ENCODE measurements around the gene UQCRHL.
"Not testable (repeated sequence)": the region's sequence is repeated elsewhere in the genome, so short reads cannot be mapped to it uniquely, and the experiment has no call there.

Gene UQCRHL

GRCh38 chr1:15807549-15807948, at the start of gene UQCRHL:
Gene UQCRHL, minus strand, starts transcription at chr1:15807649. Its CDS starts 0 bp downstream, at chr1:15807649.
- DNase-seq = not testable (repeated sequence)

DNA sequence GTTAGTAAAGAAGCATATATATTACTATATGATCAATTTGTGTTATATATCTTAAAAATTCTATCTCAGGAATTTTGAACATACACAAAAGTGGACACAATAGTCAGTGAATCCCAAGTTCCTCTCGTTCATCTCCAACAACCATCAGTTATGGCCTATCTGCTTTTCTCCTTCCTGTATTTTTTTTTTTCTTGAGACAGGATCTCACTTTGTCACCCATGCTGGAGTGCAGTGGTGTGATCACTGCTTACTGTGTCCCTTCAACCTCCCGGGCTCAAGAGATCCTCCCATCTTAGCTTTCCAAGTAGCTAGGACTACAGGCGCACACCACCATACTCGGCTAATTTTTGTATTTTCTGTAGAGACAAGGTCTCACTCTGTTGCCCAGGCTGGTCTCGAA, 49.4 kb upstream of the UQCRHL start:
- DNase-seq = no peak

DNA sequence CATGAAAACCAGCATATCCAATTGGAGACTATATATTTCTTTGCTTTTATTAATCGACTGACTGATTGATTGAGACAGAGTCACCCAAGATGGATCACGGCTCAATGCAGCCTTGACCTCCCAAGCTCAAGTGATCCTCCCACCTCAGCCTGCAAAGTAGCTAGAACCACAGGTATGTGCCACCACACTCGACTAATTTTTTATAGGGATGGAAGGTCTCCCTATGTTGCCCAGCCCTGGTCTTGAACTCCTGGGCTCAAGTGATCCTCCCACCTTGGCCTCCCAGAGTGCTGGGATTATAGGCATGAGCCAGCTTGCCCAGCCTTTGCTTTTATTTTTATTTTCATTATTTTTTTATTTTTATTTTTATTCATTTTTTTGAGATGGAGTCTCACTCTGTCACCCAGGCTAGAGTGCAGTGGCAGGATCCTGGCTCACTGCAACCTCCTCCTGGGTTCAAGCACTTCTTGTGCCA, 45.4 kb upstream of the UQCRHL start:
- DNase-seq = no peak

- no peak for DNase-seq
Measured at GRCh38 chr1:15852036-15852827, 44.8 kb upstream of the UQCRHL start.

- no peak for DNase-seq
Measured at GRCh38 chr1:15851210-15852035, 44.0 kb upstream of the UQCRHL start.

- DNase-seq = no peak
Measured at GRCh38 chr1:15850471-15851001, 43.1 kb upstream of the UQCRHL start.

DNA sequence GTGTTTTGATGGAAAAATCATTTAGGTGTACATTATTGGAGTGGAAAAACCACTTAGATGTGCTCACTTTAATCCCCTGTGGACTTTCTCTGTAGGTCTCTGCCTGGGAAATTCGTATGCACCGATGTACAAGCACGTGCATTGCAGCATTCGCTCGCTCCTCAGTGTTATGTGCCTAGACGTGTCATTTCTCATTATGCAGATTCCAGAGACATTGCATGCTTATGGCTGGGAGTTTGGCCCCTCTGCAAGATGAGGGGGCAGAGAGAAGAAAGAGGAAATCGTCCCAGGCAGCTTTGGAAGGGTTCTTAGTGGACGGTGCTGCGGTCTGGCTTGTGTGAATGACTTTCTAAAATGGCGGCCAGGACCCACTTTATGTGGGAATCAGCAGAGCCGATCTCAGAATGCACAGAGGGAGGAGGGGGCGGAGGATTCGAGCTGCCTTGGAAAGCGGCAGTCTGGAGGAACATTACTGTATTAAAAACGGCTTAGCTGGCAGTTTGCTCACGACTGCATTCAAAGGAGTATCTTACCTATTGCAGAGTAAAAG, 42.4 kb upstream of the UQCRHL start:
- peak; percentile 61 for DNase-seq

- DNase-seq = peak; percentile 71
Measured at GRCh38 chr1:15848929-15849774, 41.7 kb upstream of the UQCRHL start.

- no peak for DNase-seq
Measured at GRCh38 chr1:15848143-15848928, 40.9 kb upstream of the UQCRHL start.

DNA sequence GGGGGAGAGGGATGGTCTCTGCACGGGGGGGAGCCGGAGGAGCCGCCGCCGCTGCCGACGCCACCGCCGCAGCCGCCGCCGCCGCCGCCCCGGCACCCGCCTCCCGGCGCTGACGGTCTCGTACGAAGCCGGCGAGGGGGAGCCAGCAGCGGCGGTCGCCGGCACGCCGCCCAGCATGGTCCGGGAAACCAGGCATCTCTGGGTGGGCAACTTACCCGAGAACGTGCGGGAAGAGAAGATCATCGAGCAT, 40.4 kb upstream of the UQCRHL start:
- no peak for DNase-seq

GRCh38 chr1:15847100-15847892, 39.8 kb upstream of the UQCRHL start, which contains the start of gene SPEN:
Gene SPEN, plus strand, starts transcription at chr1:15847707. Its CDS starts 361 bp downstream, at chr1:15848068.
- peak; percentile 92 for DNase-seq

- not testable (repeated sequence) for DNase-seq
Measured at GRCh38 chr1:15846056-15846455, 38.6 kb upstream of the UQCRHL start.

- DNase-seq = no peak
Measured at GRCh38 chr1:15843826-15844572, 36.5 kb upstream of the UQCRHL start.

- DNase-seq = no peak
Measured at GRCh38 chr1:15838721-15839120, 31.3 kb upstream of the UQCRHL start.

DNA sequence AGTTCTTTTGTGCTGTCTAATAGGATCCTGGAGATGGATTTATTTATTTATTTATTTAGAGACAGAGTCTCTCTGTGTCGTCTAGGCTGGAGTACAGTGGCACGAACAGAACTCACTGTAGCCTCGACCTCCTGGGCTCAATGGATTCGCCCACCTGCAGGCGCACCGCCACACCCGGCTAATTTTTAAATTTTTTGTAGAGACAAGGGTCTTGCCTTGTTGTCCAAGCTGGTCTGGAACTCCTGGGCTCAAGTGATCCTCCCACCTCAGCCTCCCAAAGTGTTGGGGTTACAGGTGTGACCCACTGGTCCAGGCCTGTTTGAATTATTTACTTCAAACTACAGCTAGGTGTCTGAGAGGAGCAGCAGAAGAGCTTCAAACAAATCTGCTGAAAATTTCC, 30.5 kb upstream of the UQCRHL start:
- no peak for DNase-seq

DNA sequence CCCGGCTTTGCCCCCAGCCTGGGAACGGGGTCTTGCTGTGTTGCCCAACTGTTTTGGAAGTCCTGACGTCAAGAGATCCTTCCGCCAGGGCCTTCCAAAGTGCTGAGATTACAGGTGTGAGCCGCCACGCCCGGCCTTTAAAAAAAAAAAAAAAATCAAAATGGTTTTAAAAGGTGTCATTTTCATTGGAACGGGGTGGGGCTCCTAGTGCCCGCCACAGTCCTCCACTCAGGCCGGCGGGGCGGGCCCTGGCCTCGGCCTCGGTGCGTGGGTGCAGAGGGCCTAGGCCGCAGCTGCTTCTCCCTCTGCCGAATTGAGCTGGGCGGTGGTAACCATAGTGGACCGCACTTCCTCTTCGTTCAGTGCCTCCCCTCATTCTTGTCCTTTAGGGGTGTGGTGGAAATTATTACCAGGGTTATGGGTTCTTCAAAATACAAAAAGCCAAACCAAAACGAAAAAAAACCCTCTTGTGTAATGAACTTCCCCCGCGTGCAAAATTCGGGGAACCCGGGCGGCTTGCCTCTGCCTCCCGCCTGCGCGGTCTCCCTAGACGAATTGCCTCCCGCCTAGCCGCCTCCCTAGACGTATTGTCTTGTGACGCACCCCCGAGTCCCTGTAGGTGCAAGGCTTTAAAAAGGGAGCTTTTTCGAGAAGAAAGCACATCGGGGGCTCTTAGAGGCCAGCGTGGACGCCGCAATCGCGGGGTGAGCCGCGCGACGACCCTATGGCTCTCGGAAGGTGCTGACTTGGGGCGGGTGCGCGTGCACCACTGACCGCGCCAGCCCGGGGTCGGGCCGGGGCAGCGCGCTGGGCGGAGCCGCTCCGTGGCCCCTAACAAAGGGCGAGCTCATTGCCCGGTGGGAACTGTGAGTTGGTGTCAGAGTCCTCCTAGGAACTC, 29.6 kb upstream of the UQCRHL start:
- peak; percentile 88 for DNase-seq

DNA sequence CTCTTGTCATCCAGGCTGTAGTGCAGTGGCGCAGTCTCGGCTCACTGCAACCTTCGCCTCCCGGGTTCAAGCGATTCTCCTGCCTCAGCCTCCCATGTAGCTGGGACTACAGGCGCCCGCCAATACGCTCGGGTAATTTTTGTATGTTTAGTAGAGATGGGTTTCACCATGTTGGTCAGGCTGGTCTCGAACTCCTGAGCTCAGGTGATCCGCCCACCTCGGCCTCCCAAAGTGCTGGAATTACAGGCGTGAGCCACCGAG, 29.0 kb upstream of the UQCRHL start:
- DNase-seq = not testable (repeated sequence)

DNA sequence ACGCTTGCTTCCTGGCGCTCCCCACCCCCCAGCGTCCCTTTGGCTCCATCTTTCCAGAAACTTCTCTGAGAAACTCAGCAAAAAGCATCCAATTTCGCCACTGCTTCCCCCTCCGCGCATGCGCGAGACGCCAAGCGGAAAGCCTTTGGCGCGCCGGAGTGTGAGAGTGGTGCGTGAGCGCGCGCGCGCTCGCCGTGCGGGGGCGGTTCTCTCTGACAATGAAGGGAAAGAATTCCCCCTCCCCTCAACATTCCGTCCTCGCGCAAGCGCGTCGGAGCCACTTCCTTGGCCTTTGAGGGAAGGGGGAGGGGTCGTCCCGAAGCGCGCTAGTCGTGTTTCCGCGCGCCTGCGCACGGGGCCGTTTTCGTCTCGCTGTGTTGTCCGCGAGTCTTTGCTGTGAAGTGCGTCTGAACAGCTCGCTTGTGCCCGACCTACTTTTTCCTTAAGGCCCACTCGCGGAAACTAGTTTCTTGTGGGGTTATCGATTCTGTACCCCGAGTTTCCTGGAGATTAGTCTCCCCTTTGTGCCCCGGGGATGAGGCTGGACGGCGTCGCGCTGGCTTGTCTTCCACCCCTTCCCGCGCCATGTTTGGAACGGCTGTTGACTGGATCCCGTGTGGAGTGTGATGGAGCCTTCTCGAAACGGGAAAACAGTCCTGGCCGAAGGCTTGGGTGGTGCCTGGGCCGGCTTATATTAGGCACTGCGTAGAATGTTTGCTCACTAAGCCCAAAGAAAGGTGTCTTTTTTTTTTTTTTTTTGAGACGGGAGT, 28.5 kb upstream of the UQCRHL start:
- peak; percentile 97 for DNase-seq
